HepG2 (cell line): Measurements from ENCODE around the gene P3H4. TPM values are rescaled to one million over a fixed set of nuclear protein-coding genes. Genes with fewer than 3 reads are reported as not detected.

Experiments
- ADNP ChIP-seq: sonication (generic); formaldehyde crosslinking; IDR thresholded peaks from 2 replicates; pipeline ENCODE4 v1.4.0; 2020; ENCODE audit warnings: missing genetic modification reagents
- EHMT2 ChIP-seq: fragments of 200-600 bp; sonication (generic); IDR thresholded peaks from 2 replicates; pipeline ENCODE4 v1.7.0; 2017; ENCODE audit warnings: antibody characterized with exemption, low read depth, low read length, borderline replicate concordance
- HDAC1 ChIP-seq: sonication (generic); formaldehyde crosslinking; IDR thresholded peaks from 2 replicates; pipeline ENCODE4 v1.5.1; 2020; ENCODE audit warnings: mild to moderate bottlenecking, missing genetic modification reagents
- HES4 ChIP-seq: sonication (generic); formaldehyde crosslinking; IDR thresholded peaks from 2 replicates; pipeline ENCODE4 v1.9.0; 2021; ENCODE audit warnings: mild to moderate bottlenecking, missing genetic modification reagents, borderline replicate concordance
- LCORL ChIP-seq, 2 experiments: fragments of 450-650 bp in 1 of 2; sonication (generic) in 1 of 2; formaldehyde crosslinking in 1 of 2; IDR thresholded peaks; 2 replicates each; pipeline versions ENCODE4 v1.5.0 to v1.6.1; 2017 to 2020; ENCODE audit warnings: antibody characterized with exemption in 1 of 2, missing genetic modification reagents in 1 of 2
- MAFF ChIP-seq: IDR thresholded peaks from 2 replicates; pipeline ENCODE4 v1.6.1; 2011; ENCODE audit warnings: low read depth, low read length, improper control_type of control experiment
- MBD4 ChIP-seq: IDR thresholded peaks from 2 replicates; pipeline ENCODE4 v1.6.1; 2012; ENCODE audit warnings: low read length, inconsistent platforms, borderline replicate concordance
- NCOR1 ChIP-seq: fragments of 200-600 bp; sonication (generic); IDR thresholded peaks from 2 replicates; pipeline ENCODE4 v1.7.0; 2017; ENCODE audit warnings: antibody characterized with exemption, low read length, borderline replicate concordance
- RAD51 ChIP-seq: fragments of 450-650 bp; IDR thresholded peaks from 2 replicates; pipeline ENCODE4 v1.6.1; 2016; ENCODE audit warnings: borderline replicate concordance
- SMARCC2 ChIP-seq: fragments of 450-650 bp; IDR thresholded peaks from 2 replicates; pipeline ENCODE4 v1.6.1; 2017; ENCODE audit warnings: antibody characterized with exemption, mild to moderate bottlenecking
- TEAD3 ChIP-seq: optimal IDR thresholded peaks from 2 replicates; pipeline ENCODE3; 2016; ENCODE audit warnings: borderline replicate concordance
- ZNF12 ChIP-seq: sonication (generic); formaldehyde crosslinking; IDR thresholded peaks from 2 replicates; pipeline ENCODE4 v1.5.0; 2020; ENCODE audit warnings: missing genetic modification reagents
- ZNF264 ChIP-seq: sonication (generic); formaldehyde crosslinking; IDR thresholded peaks from 2 replicates; pipeline ENCODE4 v1.4.0; 2020; ENCODE audit warnings: missing genetic modification reagents
- ZNF329 ChIP-seq: sonication (generic); formaldehyde crosslinking; IDR thresholded peaks from 2 replicates; pipeline ENCODE4 v1.9.0; 2021; ENCODE audit warnings: low read depth, mild to moderate bottlenecking, missing genetic modification reagents
- ZNF331 ChIP-seq: sonication (generic); formaldehyde crosslinking; IDR thresholded peaks from 2 replicates; pipeline ENCODE4 v1.4.0; 2020; ENCODE audit warnings: missing genetic modification reagents
- ZNF382 ChIP-seq: sonication (generic); formaldehyde crosslinking; IDR thresholded peaks from 2 replicates; pipeline ENCODE4 v1.5.0; 2020; ENCODE audit warnings: missing genetic modification reagents, mild to moderate bottlenecking, borderline replicate concordance
- ZNF550 ChIP-seq: sonication (generic); formaldehyde crosslinking; IDR thresholded peaks from 2 replicates; pipeline ENCODE4 v1.4.0; 2020; ENCODE audit warnings: mild to moderate bottlenecking, missing genetic modification reagents, borderline replicate concordance
- ZNF652 ChIP-seq: IDR thresholded peaks from 2 replicates; pipeline ENCODE4 v1.6.1; 2016; ENCODE audit warnings: low read depth, borderline replicate concordance
- ZSCAN29 ChIP-seq: sonication (generic); formaldehyde crosslinking; conservative IDR thresholded peaks from 2 replicates; pipeline ENCODE4 v1.4.0; 2020; ENCODE audit warnings: mild to moderate bottlenecking, missing genetic modification reagents
- ZSCAN30 ChIP-seq: sonication (generic); formaldehyde crosslinking; IDR thresholded peaks from 2 replicates; pipeline ENCODE4 v1.5.0; 2020; ENCODE audit warnings: mild to moderate bottlenecking, missing genetic modification reagents
- polyA plus RNA-seq, 8 experiments: library from polyadenylated mRNA; depleted of rRNA in 3 of 8; stranded (reverse) in 7 of 8; unstranded in 1 of 8; fragments of >200 nt; fragmentation: Illumina TruSeq in 4 of 8; extraction: Trizol in 4 of 8; gene quantifications; 2 replicates each; pipeline versions ENCODE4 v1.2.1 to v1.2.3, GENCODE V29; 2011 to 2016; ENCODE audit warnings: low read depth in 4 of 8, missing spikeins in 1 of 8, mixed read lengths in 1 of 8; ENCODE audit not compliant: insufficient read depth in 1 of 8
- total RNA-seq, 5 experiments: library from RNA; depleted of rRNA; stranded (reverse); fragments of >200 nt; fragmentation: Illumina TruSeq; extraction: Trizol; gene quantifications; 2 replicates each; pipeline ENCODE4 v1.2.3, GENCODE V29; 2016; ENCODE audit warnings: low read depth in 1 of 5
- TF ChIP-seq, protein P1 (sequence below): sonication (generic); formaldehyde crosslinking; IDR thresholded peaks from 2 replicates; pipeline ENCODE4 v1.4.0; 2020; ENCODE audit warnings: low read depth, missing genetic modification reagents
- TF ChIP-seq, protein P2 (sequence below): sonication (generic); formaldehyde crosslinking; IDR thresholded peaks from 2 replicates; pipeline ENCODE4 v1.4.0; 2020; ENCODE audit warnings: low read depth, mild to moderate bottlenecking, missing genetic modification reagents
- TF ChIP-seq, protein P3 (sequence below): sonication (generic); formaldehyde crosslinking; IDR thresholded peaks from 2 replicates; pipeline ENCODE4 v1.4.0; 2020; ENCODE audit warnings: mild to moderate bottlenecking, missing genetic modification reagents
- TF ChIP-seq, protein P4 (sequence below): sonication (generic); formaldehyde crosslinking; IDR thresholded peaks from 2 replicates; pipeline ENCODE4 v1.5.0; 2020; ENCODE audit warnings: missing genetic modification reagents

P3H4 gene
- total and polyA plus RNA-seq, 2 of the 13 experiments (the other 11 are each of a cell fraction or from before 2014, with no cell fraction given): 37.1 to 50.6 TPM

DNA sequence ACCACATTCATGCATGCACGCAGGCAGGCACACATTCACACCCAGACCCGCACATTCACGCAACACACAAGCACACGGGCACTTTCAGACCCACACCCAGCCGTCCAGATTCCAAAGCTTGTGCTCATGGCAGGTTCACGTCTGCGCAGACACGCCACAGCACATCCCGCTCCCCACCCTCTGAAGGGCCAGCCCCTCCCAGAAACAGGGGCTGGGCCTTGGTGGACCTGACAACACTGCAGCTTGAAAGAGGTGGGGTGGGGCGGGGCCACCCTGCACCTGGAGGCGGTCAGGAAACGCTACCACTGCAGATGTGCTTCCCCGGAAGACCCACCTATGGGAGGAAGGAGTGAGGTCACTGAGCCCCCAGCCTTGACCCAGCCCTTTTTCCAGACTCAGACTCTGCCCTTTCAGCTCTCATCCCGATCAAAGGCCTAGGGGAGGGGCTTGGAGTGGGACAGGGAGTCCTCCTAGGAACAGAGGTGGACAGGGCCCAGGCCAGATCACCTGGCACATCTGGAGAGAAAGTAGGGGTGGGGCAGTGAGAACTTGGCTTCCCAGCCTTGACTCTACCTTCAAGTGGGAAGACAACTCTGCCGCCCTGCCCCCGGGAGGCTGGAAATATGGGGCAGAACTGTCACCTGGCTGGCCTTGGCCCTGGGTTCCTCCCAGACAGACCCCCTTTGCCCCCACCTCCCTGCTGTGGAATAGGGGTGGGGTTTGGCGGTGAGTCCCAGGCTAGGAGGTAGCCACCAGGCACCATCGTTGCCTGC is 11.0 kb downstream of the P3H4 start (continued):
- TF ChIP-seq, protein P1, sequence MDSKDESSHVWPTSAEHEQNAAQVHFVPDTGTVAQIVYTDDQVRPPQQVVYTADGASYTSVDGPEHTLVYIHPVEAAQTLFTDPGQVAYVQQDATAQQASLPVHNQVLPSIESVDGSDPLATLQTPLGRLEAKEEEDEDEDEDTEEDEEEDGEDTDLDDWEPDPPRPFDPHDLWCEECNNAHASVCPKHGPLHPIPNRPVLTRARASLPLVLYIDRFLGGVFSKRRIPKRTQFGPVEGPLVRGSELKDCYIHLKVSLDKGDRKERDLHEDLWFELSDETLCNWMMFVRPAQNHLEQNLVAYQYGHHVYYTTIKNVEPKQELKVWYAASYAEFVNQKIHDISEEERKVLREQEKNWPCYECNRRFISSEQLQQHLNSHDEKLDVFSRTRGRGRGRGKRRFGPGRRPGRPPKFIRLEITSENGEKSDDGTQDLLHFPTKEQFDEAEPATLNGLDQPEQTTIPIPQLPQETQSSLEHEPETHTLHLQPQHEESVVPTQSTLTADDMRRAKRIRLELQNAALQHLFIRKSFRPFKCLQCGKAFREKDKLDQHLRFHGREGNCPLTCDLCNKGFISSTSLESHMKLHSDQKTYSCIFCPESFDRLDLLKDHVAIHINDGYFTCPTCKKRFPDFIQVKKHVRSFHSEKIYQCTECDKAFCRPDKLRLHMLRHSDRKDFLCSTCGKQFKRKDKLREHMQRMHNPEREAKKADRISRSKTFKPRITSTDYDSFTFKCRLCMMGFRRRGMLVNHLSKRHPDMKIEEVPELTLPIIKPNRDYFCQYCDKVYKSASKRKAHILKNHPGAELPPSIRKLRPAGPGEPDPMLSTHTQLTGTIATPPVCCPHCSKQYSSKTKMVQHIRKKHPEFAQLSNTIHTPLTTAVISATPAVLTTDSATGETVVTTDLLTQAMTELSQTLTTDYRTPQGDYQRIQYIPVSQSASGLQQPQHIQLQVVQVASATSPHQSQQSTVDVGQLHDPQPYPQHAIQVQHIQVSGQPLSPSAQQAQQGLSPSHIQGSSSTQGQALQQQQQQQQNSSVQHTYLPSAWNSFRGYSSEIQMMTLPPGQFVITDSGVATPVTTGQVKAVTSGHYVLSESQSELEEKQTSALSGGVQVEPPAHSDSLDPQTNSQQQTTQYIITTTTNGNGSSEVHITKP (CRISPR knock-in tag): peak; percentile 77; the same call in 1 of the 2 replicates
- TF ChIP-seq MBD4 (no peak), LCORL (IDR thresholded peaks at IDR 0.05) (no peak), LCORL (CRISPR knock-in tag; IDR thresholded peaks at IDR 0.05) (peak; percentile 66; the same call in 1 of the 2 replicates), ZSCAN30 (no peak), HES4 (0 out of 2 replicates have a peak, but pooled peaks have one; percentile 68), RAD51 (no peak), ZNF652 (no peak), ZSCAN29 (CRISPR knock-in tag) (no peak), EHMT2 (no peak), SMARCC2 (no peak), ZNF382 (CRISPR knock-in tag) (no peak), ADNP (CRISPR knock-in tag) (no peak), TEAD3 (peak; percentile 46), MAFF (no peak), HDAC1 (CRISPR knock-in tag) (peak; percentile 76), NCOR1 (peak; percentile 63; the same call in 1 of the 2 replicates), ZNF12 (CRISPR knock-in tag) (no peak), ZNF264 (no peak), ZNF329 (CRISPR knock-in tag) (peak; percentile 10; the same call in 1 of the 2 replicates), ZNF331 (CRISPR knock-in tag) (0 out of 2 replicates have a peak, but pooled peaks have one; percentile 36), ZNF550 (CRISPR knock-in tag) (no peak)
- TF ChIP-seq, protein P2, sequence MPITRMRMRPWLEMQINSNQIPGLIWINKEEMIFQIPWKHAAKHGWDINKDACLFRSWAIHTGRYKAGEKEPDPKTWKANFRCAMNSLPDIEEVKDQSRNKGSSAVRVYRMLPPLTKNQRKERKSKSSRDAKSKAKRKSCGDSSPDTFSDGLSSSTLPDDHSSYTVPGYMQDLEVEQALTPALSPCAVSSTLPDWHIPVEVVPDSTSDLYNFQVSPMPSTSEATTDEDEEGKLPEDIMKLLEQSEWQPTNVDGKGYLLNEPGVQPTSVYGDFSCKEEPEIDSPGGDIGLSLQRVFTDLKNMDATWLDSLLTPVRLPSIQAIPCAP (CRISPR knock-in tag): no peak
- TF ChIP-seq, protein P3, sequence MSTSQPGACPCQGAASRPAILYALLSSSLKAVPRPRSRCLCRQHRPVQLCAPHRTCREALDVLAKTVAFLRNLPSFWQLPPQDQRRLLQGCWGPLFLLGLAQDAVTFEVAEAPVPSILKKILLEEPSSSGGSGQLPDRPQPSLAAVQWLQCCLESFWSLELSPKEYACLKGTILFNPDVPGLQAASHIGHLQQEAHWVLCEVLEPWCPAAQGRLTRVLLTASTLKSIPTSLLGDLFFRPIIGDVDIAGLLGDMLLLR (CRISPR knock-in tag): no peak
- TF ChIP-seq, protein P4, sequence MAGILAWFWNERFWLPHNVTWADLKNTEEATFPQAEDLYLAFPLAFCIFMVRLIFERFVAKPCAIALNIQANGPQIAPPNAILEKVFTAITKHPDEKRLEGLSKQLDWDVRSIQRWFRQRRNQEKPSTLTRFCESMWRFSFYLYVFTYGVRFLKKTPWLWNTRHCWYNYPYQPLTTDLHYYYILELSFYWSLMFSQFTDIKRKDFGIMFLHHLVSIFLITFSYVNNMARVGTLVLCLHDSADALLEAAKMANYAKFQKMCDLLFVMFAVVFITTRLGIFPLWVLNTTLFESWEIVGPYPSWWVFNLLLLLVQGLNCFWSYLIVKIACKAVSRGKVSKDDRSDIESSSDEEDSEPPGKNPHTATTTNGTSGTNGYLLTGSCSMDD (CRISPR knock-in tag): no peak
